Stimulated activated naive CD8-positive, alpha-beta T cell treated with anti-CD3 and anti-CD28 coated beads, Interleukin-15, Interleukin-2, amounts not matched to agents 100 U/mL and 50 U/mL, for 24 hours (primary cell): ENCODE results near the gene AUTS2.
A peak's percentile ranks its signal among the peaks of the same experiment; 100 is the strongest.

Source experiments
- ATAC-seq: fragments of 150-1000 bp; cut with Tn5 transposase; one replicate; pipeline ENCODE4 v1.10.0; 2021
- DNase-seq: peaks from one replicate; pipeline ENCODE4 v3.0.0; 2021

AUTS2 gene

GRCh38 chr7:69789563-69789962 is 191.3 kb downstream of the AUTS2 start:
- ATAC-seq, result no peak
- DNase-seq, result no peak

GRCh38 chr7:69790977-69791724 is 192.9 kb downstream of the AUTS2 start:
- ATAC-seq, result no peak
- no peak for DNase-seq

- ATAC-seq (no peak), DNase-seq (no peak)
Observed at GRCh38 chr7:69791739-69792138, 193.5 kb downstream of the AUTS2 start.

- DNase-seq, result no peak
- no peak for ATAC-seq
Observed at GRCh38 chr7:69795932-69796331, 197.7 kb downstream of the AUTS2 start.

GRCh38 chr7:69796416-69796815 is 198.1 kb downstream of the AUTS2 start:
- DNase-seq (no peak), ATAC-seq (no peak)

GRCh38 chr7:69799048-69799697 is 200.9 kb downstream of the AUTS2 start:
- no peak for ATAC-seq

GRCh38 chr7:69799990-69800389 is 201.7 kb downstream of the AUTS2 start:
- no peak for ATAC-seq
- no peak for DNase-seq

More at GRCh38 chr7:69799048-69799697, 200.9 kb downstream of the AUTS2 start:
- no peak for DNase-seq

- DNase-seq, result no peak
- ATAC-seq, result peak; percentile 19
Observed at GRCh38 chr7:69800495-69800894, 202.2 kb downstream of the AUTS2 start.

GRCh38 chr7:69801729-69802682 is 203.7 kb downstream of the AUTS2 start:
- DNase-seq (no peak), ATAC-seq (no peak)

- DNase-seq, result no peak
- peak; percentile 88 for ATAC-seq
Observed at GRCh38 chr7:69803699-69804516, 205.6 kb downstream of the AUTS2 start.

GRCh38 chr7:69804962-69805361 is 206.7 kb downstream of the AUTS2 start:
- ATAC-seq (no peak), DNase-seq (no peak)

- DNase-seq (no peak), ATAC-seq (no peak)
Observed at GRCh38 chr7:69808391-69808790, 210.1 kb downstream of the AUTS2 start.

GRCh38 chr7:69811476-69812308 is 213.4 kb downstream of the AUTS2 start:
- no peak for ATAC-seq
- no peak for DNase-seq

GRCh38 chr7:69812756-69813155 is 214.5 kb downstream of the AUTS2 start:
- DNase-seq (no peak), ATAC-seq (no peak)

- no peak for DNase-seq
- ATAC-seq, result no peak
Observed at GRCh38 chr7:69813637-69814240, 215.5 kb downstream of the AUTS2 start.

- DNase-seq (no peak), ATAC-seq (no peak)
Observed at GRCh38 chr7:69814421-69814962, 216.2 kb downstream of the AUTS2 start.

GRCh38 chr7:69816501-69816900 is 218.2 kb downstream of the AUTS2 start:
- no peak for ATAC-seq

GRCh38 chr7:69817121-69817520 is 218.8 kb downstream of the AUTS2 start:
- DNase-seq, result no peak

More at GRCh38 chr7:69816501-69816900, 218.2 kb downstream of the AUTS2 start:
- DNase-seq, result no peak

GRCh38 chr7:69817841-69818635 is 219.8 kb downstream of the AUTS2 start:
- ATAC-seq, result no peak
- no peak for DNase-seq

More at GRCh38 chr7:69817121-69817520, 218.8 kb downstream of the AUTS2 start:
- ATAC-seq, result no peak
